Activated naive CD4-positive, alpha-beta T cell treated with anti-CD3 and anti-CD28 coated beads, Interleukin-2, amount 50 U/mL, for 72 hours (primary cell): ENCODE measurements around the gene IDH3B. TPM values are rescaled to one million over a fixed set of nuclear protein-coding genes. Genes with fewer than 3 reads are reported as not detected.
"Not testable (repeated sequence)": the region's sequence is repeated elsewhere in the genome, so short reads cannot be mapped to it uniquely, and the experiment has no call there.

Experiments used
- ATAC-seq, 2 donors: fragments of 150-1000 bp; cut with Tn5 transposase; 2 replicates each; pipeline ENCODE4 v1.10.0; 2021; ENCODE audit warnings: mild to moderate bottlenecking in 2 of 2, moderate library complexity in 2 of 2
- DNase-seq, 2 donors: peaks; one replicate each; pipeline ENCODE4 v3.0.0; 2021 to 2022; ENCODE audit warnings: low spot score in 2 of 2
- H3K27ac Mint-ChIP-seq, 2 donors: one replicate each; pipeline ENCODE4 v1.8.0; 2022; ENCODE audit warnings: mild to moderate bottlenecking in 2 of 2, mixed read lengths in 2 of 2
- H3K36me3 Mint-ChIP-seq, 2 donors: one replicate each; pipeline ENCODE4 v1.8.0; 2022; ENCODE audit warnings: mixed read lengths in 2 of 2
- H3K9me3 Mint-ChIP-seq, 2 donors: one replicate each; pipeline ENCODE4 v1.8.0; 2022; ENCODE audit warnings: mixed read lengths in 2 of 2
- total RNA-seq, 2 donors: library from RNA; stranded (reverse); gene quantifications; one replicate each; pipeline ENCODE4 v1.2.3, GENCODE V29; 2022

The IDH3B gene
- total RNA-seq, 2 donors from 2014 or later = 129 to 150 TPM

DNA sequence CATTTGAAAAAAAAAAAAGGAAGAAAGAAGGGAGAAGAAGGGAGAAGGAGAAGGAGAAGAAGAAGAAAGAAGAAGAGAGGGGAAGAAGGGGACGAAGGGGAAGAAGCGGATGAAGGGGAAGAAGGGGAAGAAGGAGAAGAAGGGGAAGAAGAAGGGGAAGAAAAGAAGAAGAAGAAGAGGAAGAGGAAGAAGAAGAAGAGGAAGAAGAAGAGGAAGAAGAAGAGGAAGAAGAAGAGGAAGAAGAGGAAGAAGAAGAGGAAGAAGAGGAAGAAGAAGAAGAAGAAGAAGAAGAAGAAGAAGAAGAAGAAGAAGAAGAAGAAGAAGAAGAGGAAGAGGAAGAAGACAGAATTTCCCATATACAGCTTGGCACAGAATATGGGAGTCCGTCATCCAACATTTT is 18.0 kb upstream of the IDH3B start:
- ATAC-seq, H3K36me3 Mint-ChIP-seq, H3K27ac Mint-ChIP-seq, DNase-seq, H3K9me3 Mint-ChIP-seq: not testable (repeated sequence)

DNA sequence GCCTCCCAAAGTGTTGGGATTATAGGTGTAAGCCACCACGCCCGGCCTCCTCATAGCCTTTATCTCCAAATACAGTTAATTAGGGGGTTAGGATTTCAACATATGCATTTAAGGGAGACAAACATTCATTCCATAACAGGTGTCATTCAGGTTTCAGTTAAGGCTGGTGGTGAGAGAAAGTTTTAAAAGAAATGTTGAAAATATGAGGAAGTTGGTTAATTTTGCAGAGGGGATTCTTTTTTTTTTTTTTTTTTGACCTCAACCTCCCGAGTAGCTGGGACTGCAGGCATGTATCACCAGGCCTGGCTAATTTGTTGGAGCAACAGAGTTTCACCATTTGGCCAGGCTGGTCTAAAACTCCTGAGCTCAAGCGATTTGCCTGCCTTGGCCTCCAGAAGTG is 16.0 kb upstream of the IDH3B start:
- H3K9me3 Mint-ChIP-seq = no peaks in the 10 kb centered on the region
- no peak for DNase-seq
- H3K27ac Mint-ChIP-seq = no peak overlapping the region
- no peaks in the 10 kb centered on the region for H3K36me3 Mint-ChIP-seq
- ATAC-seq = no peak

DNA sequence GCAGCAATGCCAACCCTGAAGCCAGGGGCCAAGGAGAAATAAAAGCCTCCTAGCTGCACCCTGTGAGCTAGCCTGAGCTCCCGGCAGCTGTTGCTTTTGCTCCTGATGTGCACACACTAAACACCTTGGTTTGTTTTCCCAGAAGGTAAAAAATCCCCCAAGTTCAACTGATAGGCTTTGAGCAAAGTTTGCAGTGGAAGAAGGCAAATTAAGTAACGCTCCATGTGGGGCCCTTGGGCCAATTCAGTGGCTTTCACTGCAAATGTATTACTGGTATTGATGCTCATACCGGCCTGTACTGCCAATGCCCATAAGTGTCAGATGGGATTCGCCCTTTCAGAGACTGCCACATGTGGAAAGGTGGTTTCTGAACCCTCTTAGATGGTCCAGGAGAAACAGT is 9.4 kb upstream of the IDH3B start:
- no peaks in the 10 kb centered on the region for H3K9me3 Mint-ChIP-seq
- ATAC-seq = no peak
- peak in 1 of 2 donors; percentile 21 for DNase-seq
- H3K36me3 Mint-ChIP-seq = no peaks in the 10 kb centered on the region
- H3K27ac Mint-ChIP-seq = no peak overlapping the region

DNA sequence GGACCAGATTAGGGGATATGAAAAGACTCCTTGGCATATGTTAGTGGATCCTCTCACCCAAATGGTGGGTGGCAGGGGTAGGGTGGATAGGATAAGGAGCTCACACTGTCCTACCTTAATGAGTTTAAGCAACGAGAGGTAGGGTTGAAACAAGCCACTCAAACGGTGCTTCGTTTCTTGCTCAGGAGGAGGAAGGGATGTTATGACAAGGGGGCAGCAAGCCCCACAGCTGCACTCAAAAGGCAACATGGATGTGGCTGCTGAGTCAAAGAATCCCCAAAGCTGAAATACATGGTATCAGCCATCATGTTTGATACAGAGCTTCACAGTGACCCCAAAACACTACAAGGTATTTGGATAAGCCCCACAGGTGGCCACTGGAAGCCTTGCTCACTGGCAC is 8.4 kb upstream of the IDH3B start:
- no peaks in the 10 kb centered on the region for H3K9me3 Mint-ChIP-seq
- H3K27ac Mint-ChIP-seq = no peak overlapping the region

GRCh38 chr20:2671977-2672376 is 8.0 kb upstream of the IDH3B start:
- no peaks in the 10 kb centered on the region for H3K9me3 Mint-ChIP-seq
- peak in 1 of 2 donors; percentile 59 for ATAC-seq
- H3K36me3 Mint-ChIP-seq = no peaks in the 10 kb centered on the region

More for the DNA sequence above, 8.4 kb upstream of the IDH3B start:
- DNase-seq (peak in 1 of 2 donors; percentile 13), ATAC-seq (peak in 1 of 2 donors; percentile 37)
- no peaks in the 10 kb centered on the region for H3K36me3 Mint-ChIP-seq

DNA sequence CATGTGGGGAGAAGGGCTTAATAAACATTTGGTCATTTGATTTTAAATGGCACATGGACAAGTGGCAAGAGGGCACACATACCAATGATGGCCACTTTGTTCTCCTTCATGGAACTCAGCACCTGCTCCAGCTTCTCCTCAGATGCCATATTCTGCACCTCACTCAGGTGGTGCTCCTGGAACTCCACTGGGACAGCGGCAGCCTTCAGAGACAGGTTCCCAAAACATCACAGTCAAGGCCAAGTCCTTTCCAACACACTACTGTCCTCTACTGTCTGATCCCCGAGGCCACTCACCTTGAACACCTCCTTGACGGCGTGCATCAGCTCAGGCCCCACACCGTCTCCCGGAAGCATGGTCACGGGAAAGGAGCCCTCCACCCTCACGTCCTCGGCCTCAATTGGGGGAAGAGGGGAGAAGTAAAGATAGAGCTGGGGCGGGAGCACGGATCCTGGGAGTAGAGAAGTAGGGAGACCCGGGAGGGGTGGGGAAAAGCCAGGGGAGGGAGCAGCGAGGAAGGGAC is 591 bp downstream of the IDH3B start:
- DNase-seq = no peak
- no peak for ATAC-seq
- Mint-ChIP-seq H3K27ac (peak overlapping the region; percentile 95), H3K9me3 (no peaks in the 10 kb centered on the region), H3K36me3 (peaks cover 12 to 20% of the 10 kb centered on the region in 2 donors)

More at GRCh38 chr20:2671977-2672376, 8.0 kb upstream of the IDH3B start:
- H3K27ac Mint-ChIP-seq = no peak overlapping the region
- peak in 1 of 2 donors; percentile 16 for DNase-seq

DNA sequence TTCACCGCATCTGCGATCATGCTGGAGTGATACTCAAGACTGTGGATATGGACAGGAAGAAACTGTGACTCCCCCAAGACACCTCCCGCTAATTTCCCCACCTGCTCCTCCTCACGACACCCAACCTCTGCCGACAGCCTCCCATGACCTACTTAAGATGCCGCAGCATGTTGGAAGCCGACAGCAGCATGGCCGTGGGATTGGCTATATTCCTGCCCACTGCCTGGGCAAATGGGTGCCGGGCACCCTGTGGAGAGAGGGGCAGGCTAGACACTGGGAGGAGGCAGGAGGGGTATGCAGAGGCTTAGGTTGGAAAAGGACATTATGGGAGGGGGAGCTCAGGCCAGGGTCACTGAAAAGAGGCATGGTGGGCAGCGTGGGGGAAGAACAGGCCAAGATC is 4.5 kb downstream of the IDH3B start:
- ATAC-seq = no peak
- DNase-seq = no peak
- Mint-ChIP-seq H3K36me3 (peaks cover 42 to 45% of the 10 kb centered on the region in 2 donors), H3K9me3 (no peaks in the 10 kb centered on the region), H3K27ac (peak overlapping the region; percentile 46 to 97)

- ATAC-seq (peak; percentile 29 to 41), DNase-seq (no peak)
- H3K9me3 Mint-ChIP-seq = no peaks in the 10 kb centered on the region
- H3K36me3 Mint-ChIP-seq = peaks cover 43 to 45% of the 10 kb centered on the region in 2 donors
- peak overlapping the region; percentile 46 to 97 for H3K27ac Mint-ChIP-seq
These were observed 5.3 kb downstream of the IDH3B start for GRCh38 chr20:2658414-2659354.

DNA sequence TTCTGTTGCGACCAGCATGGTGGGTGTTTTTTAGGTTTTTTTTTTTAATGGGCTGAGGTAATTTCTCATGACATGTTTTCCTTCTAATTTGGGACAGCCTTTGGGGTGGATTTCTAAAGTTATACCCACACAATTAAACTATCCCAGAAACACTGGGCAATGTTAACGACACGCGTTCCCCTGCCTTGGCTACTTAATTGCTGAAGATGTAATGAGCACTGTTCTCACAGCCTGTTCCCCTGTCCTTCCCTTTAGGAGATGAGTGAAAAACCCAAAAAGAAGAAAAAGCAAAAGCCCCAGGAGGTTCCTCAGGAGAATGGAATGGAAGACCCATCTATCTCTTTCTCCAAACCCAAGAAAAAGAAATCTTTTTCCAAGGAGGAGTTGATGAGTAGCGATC is 6.3 kb downstream of the IDH3B start:
- Mint-ChIP-seq H3K27ac (peak overlapping the region in 1 of 2 donors; percentile 97), H3K36me3 (peaks cover 53 to 54% of the 10 kb centered on the region in 2 donors), H3K9me3 (no peaks in the 10 kb centered on the region)
- ATAC-seq (no peak), DNase-seq (no peak)

DNA sequence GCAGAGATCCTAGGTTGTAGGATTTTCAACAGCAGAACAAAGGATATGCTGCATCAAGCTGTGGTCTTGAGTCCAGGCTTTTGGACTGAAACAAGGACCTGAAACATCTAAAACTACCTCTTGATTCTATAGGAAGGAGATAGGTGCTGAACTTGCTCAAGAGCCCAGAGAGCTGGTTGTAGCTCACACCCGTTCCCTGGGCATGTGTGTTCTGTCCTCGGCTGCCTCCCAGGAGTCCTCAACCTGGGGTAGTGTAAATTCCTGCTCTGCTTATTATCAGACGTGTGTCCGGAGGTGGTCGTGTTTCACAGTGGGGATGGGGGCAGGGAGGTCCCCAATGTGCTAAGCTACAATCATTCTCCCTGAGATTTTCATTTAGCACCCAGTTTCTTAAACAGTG is 6.8 kb downstream of the IDH3B start:
- DNase-seq = no peak

GRCh38 chr20:2656471-2657117 is 7.4 kb downstream of the IDH3B start:
- H3K9me3 Mint-ChIP-seq = no peaks in the 10 kb centered on the region
- no peak for ATAC-seq
- peaks cover 45 to 50% of the 10 kb centered on the region in 2 donors for H3K36me3 Mint-ChIP-seq
- H3K27ac Mint-ChIP-seq = peak overlapping the region; percentile 67 to 97
- DNase-seq = no peak

More for the DNA sequence above, 6.8 kb downstream of the IDH3B start:
- H3K36me3 Mint-ChIP-seq = peaks cover 52 to 53% of the 10 kb centered on the region in 2 donors
- peak overlapping the region; percentile 67 to 97 for H3K27ac Mint-ChIP-seq
- no peaks in the 10 kb centered on the region for H3K9me3 Mint-ChIP-seq
- no peak for ATAC-seq

DNA sequence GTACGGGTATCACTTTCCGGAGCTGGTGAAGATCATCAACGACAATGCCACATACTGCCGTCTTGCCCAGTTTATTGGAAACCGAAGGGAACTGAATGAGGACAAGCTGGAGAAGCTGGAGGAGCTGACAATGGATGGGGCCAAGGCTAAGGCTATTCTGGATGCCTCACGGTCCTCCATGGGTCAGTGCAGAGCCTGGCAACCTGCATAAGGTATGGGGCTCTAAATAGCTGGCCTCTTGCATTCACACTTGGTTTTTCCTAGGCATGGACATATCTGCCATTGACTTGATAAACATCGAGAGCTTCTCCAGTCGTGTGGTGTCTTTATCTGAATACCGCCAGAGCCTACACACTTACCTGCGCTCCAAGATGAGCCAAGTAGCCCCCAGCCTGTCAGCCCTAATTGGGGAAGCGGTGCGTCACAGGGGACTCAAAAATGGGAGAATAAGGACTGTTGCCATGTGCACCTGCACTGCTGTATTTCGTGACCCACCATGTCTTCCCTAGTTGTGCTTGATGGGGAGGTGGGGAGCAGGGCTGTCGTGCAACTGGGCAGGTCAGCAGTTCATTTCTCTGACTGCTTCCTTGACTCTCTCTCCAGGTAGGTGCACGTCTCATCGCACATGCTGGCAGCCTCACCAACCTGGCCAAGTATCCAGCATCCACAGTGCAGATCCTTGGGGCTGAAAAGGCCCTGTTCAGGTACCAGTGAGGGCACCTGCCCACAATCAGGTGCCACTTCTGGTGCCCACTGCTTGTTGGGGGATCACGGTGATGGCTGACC is 8.5 kb downstream of the IDH3B start:
- peaks cover 43 to 50% of the 10 kb centered on the region in 2 donors for H3K36me3 Mint-ChIP-seq

GRCh38 chr20:2654831-2655230 is 9.2 kb downstream of the IDH3B start:
- DNase-seq = no peak
- Mint-ChIP-seq H3K9me3 (no peaks in the 10 kb centered on the region), H3K36me3 (peaks cover 43 to 50% of the 10 kb centered on the region in 2 donors), H3K27ac (peak overlapping the region; percentile 89 to 95)
- ATAC-seq = no peak

More for the DNA sequence above, 8.5 kb downstream of the IDH3B start:
- H3K9me3 Mint-ChIP-seq = no peaks in the 10 kb centered on the region
- DNase-seq = no peak
- no peak for ATAC-seq
- H3K27ac Mint-ChIP-seq = peak overlapping the region; percentile 89 to 95

DNA sequence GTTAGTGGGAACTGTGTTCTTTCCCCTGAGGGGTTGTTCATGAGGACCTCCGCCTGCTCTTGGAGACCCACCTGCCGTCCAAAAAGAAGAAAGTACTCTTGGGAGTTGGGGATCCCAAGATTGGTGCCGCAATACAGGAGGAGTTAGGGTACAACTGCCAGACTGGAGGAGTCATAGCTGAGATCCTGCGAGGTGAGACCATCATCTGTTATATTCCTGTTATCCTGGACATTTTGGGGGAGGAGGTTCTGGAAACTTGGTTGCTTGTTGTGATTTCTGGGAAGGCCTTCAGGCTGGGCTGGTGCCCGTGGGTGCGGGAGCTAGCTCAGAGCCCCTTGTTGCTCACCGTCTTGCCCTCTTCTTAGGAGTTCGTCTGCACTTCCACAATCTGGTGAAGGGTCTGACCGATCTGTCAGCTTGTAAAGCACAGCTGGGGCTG is 9.6 kb downstream of the IDH3B start:
- no peak for ATAC-seq
- no peaks in the 10 kb centered on the region for H3K9me3 Mint-ChIP-seq
- H3K27ac Mint-ChIP-seq = peak overlapping the region; percentile 89 to 95
- H3K36me3 Mint-ChIP-seq = peaks cover 43 to 53% of the 10 kb centered on the region in 2 donors
- no peak for DNase-seq

DNA sequence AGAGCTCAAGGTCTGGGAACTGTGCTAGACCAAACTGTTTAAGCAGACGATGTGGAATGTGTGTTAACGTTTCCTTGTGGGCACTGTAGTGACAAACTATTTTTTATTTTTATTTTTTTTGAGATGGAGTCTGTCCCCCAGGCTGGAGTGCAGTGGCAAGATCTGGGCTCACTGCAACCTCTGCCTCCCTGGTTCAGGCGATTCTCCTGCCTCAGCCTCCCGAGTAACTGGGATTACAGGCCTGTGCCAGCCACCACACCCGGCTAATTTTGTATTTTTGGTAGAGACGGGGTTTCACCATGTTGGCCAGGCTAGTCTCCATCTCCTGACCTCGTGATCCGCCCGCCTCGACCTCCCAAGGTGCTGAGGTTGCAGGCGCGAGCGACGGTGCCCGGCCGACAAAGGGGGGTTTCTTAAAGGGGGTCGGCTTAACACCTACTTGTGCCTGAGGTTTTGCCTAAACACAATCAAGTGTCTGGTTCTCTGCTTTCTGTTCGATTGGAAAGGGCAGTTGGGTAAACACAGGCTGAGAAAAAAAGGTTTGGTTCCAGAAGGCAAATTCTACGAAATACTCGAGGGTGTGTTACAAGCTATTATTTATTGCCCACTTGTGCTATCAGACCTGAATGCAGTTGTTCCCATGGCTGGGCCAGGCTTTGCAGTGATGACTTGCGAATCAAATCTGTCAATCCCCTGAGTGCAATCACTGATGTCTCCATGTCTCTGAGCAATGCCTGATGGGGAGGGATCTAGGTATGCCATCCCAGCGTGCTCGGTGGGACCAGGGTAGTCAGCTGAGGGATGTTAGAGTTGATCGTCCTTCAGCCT is 10.2 kb downstream of the IDH3B start:
- no peaks in the 10 kb centered on the region for H3K9me3 Mint-ChIP-seq
- peaks cover 43 to 54% of the 10 kb centered on the region in 2 donors for H3K36me3 Mint-ChIP-seq
- ATAC-seq (no peak), DNase-seq (no peak)
- peak overlapping the region; percentile 89 to 95 for H3K27ac Mint-ChIP-seq
